Upper lobe of left lung (tissue), 6 donors: Measurements from ENCODE around the gene TBC1D9. TPM values are rescaled to one million over a fixed set of nuclear protein-coding genes. Genes with fewer than 3 reads are reported as not detected.

Experiments used
- ATAC-seq, 2 donors: fragments of 200-7000 bp; cut with Tn5 transposase; one replicate each; pipeline ENCODE4 v1.9.1; 2022; ENCODE audit warnings: mild to moderate bottlenecking in 2 of 2, moderate library complexity in 2 of 2; ENCODE audit not compliant: low FRiP score in 2 of 2
- DNase-seq, 2 donors: peaks; one replicate each; pipeline ENCODE4 v3.0.0-alpha.2; 2019 to 2020
- H3K27ac ChIP-seq, 4 donors: fragments of 200-600 bp; sonication (generic); one replicate each; pipeline ENCODE4 v1.5.1; 2016 to 2019
- H3K27me3 ChIP-seq, 4 donors: fragments of 200-600 bp; sonication (generic); one replicate each; pipeline ENCODE4 v1.5.1; 2017 to 2019
- H3K36me3 ChIP-seq, 4 donors: fragments of 200-600 bp; sonication (generic); one replicate each; pipeline ENCODE4 v1.5.1; 2016 to 2019
- H3K4me1 ChIP-seq, 4 donors: fragments of 200-600 bp; sonication (generic); one replicate each; pipeline ENCODE4 v1.5.1; 2018 to 2019
- H3K4me3 ChIP-seq, 4 donors: fragments of 200-600 bp; sonication (generic); one replicate each; pipeline ENCODE4 v1.5.1; 2017 to 2019; ENCODE audit warnings: mild to moderate bottlenecking in 2 of 4, moderate library complexity in 1 of 4
- H3K9me3 ChIP-seq, 4 donors: fragments of 200-600 bp; sonication (generic); one replicate each; pipeline ENCODE4 v1.5.1; 2018 to 2019
- EP300 ChIP-seq, 4 donors: sonication (generic); formaldehyde crosslinking; IDR thresholded peaks; one replicate each; pipeline ENCODE4 v1.5.1; 2017; ENCODE audit warnings: antibody characterized with exemption in 4 of 4, control low read depth in 2 of 4
- POLR2A ChIP-seq, 4 donors: fragments of 450-650 bp; IDR thresholded peaks; one replicate each; pipeline ENCODE4 v1.5.1; 2016 to 2017; ENCODE audit warnings: antibody characterized with exemption in 4 of 4, mild to moderate bottlenecking in 2 of 4
- POLR2AphosphoS5 ChIP-seq, 2 donors: sonication (generic); formaldehyde crosslinking; IDR thresholded peaks; one replicate each; pipeline ENCODE4 v1.5.1; 2017; ENCODE audit warnings: antibody characterized with exemption in 2 of 2
- WGBS, 2 donors: methylation state at CpG; one replicate each; pipeline ENCODE4 v1.1.5; 2017 to 2018; 5-methylcytosine and 5-hydroxymethylcytosine counted together
- small RNA-seq, 4 donors: library from RNA; depleted of rRNA; stranded (forward); fragments of <200 nt; gene quantifications; one replicate each; pipeline ENCODE3, GENCODE V24; 2016
- total RNA-seq, 6 donors: library from RNA; depleted of rRNA in 4 of 6; stranded (reverse); fragments of >200 nt in 4 of 6; gene quantifications; one replicate each; pipeline versions ENCODE4 v1.1.0 to v1.2.1, GENCODE V29; 2016 to 2021
- TF ChIP-seq, protein P1 (sequence below), 6 experiments: fragments of 450-650 bp in 4 of 6; fragments of 200-600 bp in 2 of 6; sonication (generic) in 2 of 6; IDR thresholded peaks; one replicate each; pipeline ENCODE4 v1.5.1; 2016 to 2019; ENCODE audit warnings: antibody characterized with exemption in 6 of 6
- donor health status: DM: no; HTN: no; CAD: no; lungs with moderate emphysema.
- donor health status: DM: no; HTN: yes; CAD: no; lungs with severe emphysema.

TBC1D9 gene
- total RNA-seq, 6 donors from 2014 or later = 33.7 to 41.9 (median 38.1) TPM

DNA sequence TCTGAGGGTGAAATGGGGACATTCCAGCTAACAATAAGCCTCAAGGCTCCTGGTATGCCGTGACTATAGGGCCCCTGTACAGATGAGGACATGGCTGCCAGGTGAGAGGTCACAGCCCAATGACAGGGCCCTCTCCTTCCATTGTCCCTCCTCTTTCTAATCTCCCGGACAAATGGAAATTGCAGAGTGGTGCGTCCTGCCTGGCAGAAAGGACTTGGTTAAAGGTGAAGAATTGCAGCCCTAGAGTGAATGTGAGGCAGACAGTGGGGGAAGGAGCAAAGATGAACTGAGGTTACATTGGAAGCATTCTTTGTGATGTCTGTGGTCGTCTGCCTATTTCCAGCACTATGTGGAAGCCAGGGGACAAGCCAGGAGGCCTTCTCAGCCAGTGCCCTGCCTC is 180.7 kb downstream of the TBC1D9 start:
- ATAC-seq (no peak), DNase-seq (no peak)
- TF ChIP-seq EP300 (IDR thresholded peaks at IDR 0.05) (no peak), POLR2AphosphoS5 (IDR thresholded peaks at IDR 0.05) (no peak), POLR2A (IDR thresholded peaks at IDR 0.05) (no peak)
- TF ChIP-seq, protein P1, sequence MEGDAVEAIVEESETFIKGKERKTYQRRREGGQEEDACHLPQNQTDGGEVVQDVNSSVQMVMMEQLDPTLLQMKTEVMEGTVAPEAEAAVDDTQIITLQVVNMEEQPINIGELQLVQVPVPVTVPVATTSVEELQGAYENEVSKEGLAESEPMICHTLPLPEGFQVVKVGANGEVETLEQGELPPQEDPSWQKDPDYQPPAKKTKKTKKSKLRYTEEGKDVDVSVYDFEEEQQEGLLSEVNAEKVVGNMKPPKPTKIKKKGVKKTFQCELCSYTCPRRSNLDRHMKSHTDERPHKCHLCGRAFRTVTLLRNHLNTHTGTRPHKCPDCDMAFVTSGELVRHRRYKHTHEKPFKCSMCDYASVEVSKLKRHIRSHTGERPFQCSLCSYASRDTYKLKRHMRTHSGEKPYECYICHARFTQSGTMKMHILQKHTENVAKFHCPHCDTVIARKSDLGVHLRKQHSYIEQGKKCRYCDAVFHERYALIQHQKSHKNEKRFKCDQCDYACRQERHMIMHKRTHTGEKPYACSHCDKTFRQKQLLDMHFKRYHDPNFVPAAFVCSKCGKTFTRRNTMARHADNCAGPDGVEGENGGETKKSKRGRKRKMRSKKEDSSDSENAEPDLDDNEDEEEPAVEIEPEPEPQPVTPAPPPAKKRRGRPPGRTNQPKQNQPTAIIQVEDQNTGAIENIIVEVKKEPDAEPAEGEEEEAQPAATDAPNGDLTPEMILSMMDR (IDR thresholded peaks at IDR 0.05) = no peak
- Histone ChIP-seq H3K4me3 (no peak overlapping the region), H3K4me1 (no peaks in the 10 kb centered on the region), H3K27me3 (peaks cover 0 to 7% (median 2%) of the 10 kb centered on the region in 4 donors), H3K36me3 (no peaks in the 10 kb centered on the region), H3K27ac (no peak overlapping the region), H3K9me3 (peaks cover 9 to 13% (median 11%) of the 10 kb centered on the region in 4 donors)
- WGBS, 2 donors = 66 to 75% methylated on average over 4 of the region's 4 CpGs

DNA sequence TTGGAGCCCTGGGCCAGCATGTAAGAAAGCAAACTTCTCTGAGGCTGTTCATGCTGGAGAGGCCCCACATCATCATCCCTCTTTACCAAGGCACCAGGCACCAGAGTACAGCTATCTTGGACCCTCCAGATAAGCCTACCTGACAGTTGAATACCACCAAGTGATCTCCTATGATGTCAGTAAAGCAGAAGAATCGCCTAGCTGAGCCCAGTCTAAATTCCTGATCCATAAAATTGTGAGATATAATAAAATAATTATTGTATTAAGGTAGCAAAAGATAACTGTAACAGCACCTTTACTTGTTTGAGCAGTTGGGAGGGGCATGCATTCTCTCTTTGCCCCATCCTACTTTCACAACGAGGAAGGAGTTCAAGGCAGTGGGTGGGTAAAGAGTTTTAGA is 184.6 kb downstream of the TBC1D9 start:
- no peak overlapping the region for H3K27ac ChIP-seq
- TF ChIP-seq EP300 (IDR thresholded peaks at IDR 0.05) = no peak
- TF ChIP-seq, protein P1 (IDR thresholded peaks at IDR 0.05) = no peak
- TF ChIP-seq POLR2AphosphoS5 (IDR thresholded peaks at IDR 0.05) = no peak
- TF ChIP-seq POLR2A (IDR thresholded peaks at IDR 0.05) = no peak
- H3K27me3 ChIP-seq = peaks cover 0 to 25% (median 7%) of the 10 kb centered on the region in 4 donors
- DNase-seq (no peak), ATAC-seq (no peak)
- no peaks in the 10 kb centered on the region for H3K36me3 ChIP-seq
- 83 to 87% methylated on average over 2 of the region's 2 CpGs for WGBS, 2 donors
- peaks cover 8 to 25% (median 19%) of the 10 kb centered on the region in 4 donors for H3K4me1 ChIP-seq
- H3K4me3 ChIP-seq = no peak overlapping the region
- peaks cover 9 to 13% (median 11%) of the 10 kb centered on the region in 4 donors for H3K9me3 ChIP-seq

Small RNA genes within 50 kb of the gene (small RNA-seq; reads per million reads assigned to genes)
- gene AC108019.1 (0 reads per million in 4 donors), gene RF00019 (0 reads per million in 4 donors), gene RN7SL152P (0 reads per million in 4 donors), gene RNY1P14 (0 reads per million in 4 donors)

Other genes with a start within 250 kb of the TBC1D9 start
- gene ELMOD2, start 232.2 kb downstream of the TBC1D9 start, total RNA-seq = 10 to 100 TPM; 15.7 to 28.3 (median 18.2) TPM
- gene UCP1, start 187.4 kb downstream of the TBC1D9 start, total RNA-seq = not detected